ENCODE results near the gene PGLYRP4. TPM values are rescaled to one million over a fixed set of nuclear protein-coding genes. Genes with fewer than 3 reads are reported as not detected.
"Not testable (repeated sequence)": the region's sequence is repeated elsewhere in the genome, so short reads cannot be mapped to it uniquely, and the experiment has no call there.

Gene PGLYRP4
- total RNA-seq, 1 experiment from 2014 or later = not detected

GRCh38 chr1:153324912-153325311 lies 23.7 kb downstream of the PGLYRP4 start:
- Histone ChIP-seq H3K27me3 (ENCODE audit: control insufficient read depth, insufficient read depth, low read length) (peaks cover 3% of the 10 kb centered on the region), H3K36me3 (ENCODE audit: control insufficient read depth, insufficient read depth, low read length) (no peaks in the 10 kb centered on the region), H3K9me3 (ENCODE audit: control insufficient read depth, insufficient read depth, low read depth, low read length) (peaks cover 3% of the 10 kb centered on the region), H3K4me1 (ENCODE audit: control insufficient read depth, insufficient read depth, low read length) (no peaks in the 10 kb centered on the region), H3K27ac (ENCODE audit: low read length) (no peak overlapping the region), H3K4me3 (ENCODE audit: low read depth in 2 of 2, low read length in 2 of 2) (no peak overlapping the region)
- DNase-seq (ENCODE audit: low read depth, low spot score) = no peak
- TF ChIP-seq TCF7L2 (IDR thresholded peaks at IDR 0.05; ENCODE audit: low read depth, low read length) = no peak
- TF ChIP-seq SIN3A (IDR thresholded peaks at IDR 0.05; ENCODE audit: borderline replicate concordance, insufficient read depth, low read depth, low read length) = no peak
- TF ChIP-seq POLR2AphosphoS5 (IDR thresholded peaks at IDR 0.05; ENCODE audit: low read depth, low read length) = no peak
- TF ChIP-seq CTCF (IDR thresholded peaks at IDR 0.05) = no peak
- no peak for TF ChIP-seq REST (IDR thresholded peaks at IDR 0.05; ENCODE audit: insufficient read depth in 1 of 2, low read depth in 2 of 2, low read length in 1 of 2)
- in situ Hi-C loops (cut with HindIII; ENCODE audit: low pct_unique_long_range_greater_than_20kb, low sequenced_read_pairs) (no loop called here), intact Hi-C loops (cut with micrococcal nuclease; ENCODE audit: unreplicated experiment) (no loop called here)
- no TSS peak for BruUV-seq (replicated peaks)
- POLR2A ChIA-PET = no interaction called here
- no peak for ATAC-seq
- CTCF ChIA-PET = no interaction called here

- ATAC-seq = no peak
- H3K4me3 ChIP-seq (ENCODE audit: low read depth in 2 of 2, low read length in 2 of 2) = no peak overlapping the region
- peaks cover 3% of the 10 kb centered on the region; the same call in 1 of the 2 replicates for H3K9me3 ChIP-seq (ENCODE audit: control insufficient read depth, insufficient read depth, low read depth, low read length)
- H3K27ac ChIP-seq (ENCODE audit: low read length) = no peak overlapping the region
- no peaks in the 10 kb centered on the region; the same call in 1 of the 2 replicates for H3K27me3 ChIP-seq (ENCODE audit: control insufficient read depth, insufficient read depth, low read length)
- no peaks in the 10 kb centered on the region for H3K4me1 ChIP-seq (ENCODE audit: control insufficient read depth, insufficient read depth, low read length)
- no TSS peak for BruUV-seq (replicated peaks)
- POLR2A ChIA-PET = no interaction called here
- CTCF ChIA-PET = no interaction called here
- intact Hi-C loops (cut with micrococcal nuclease; ENCODE audit: unreplicated experiment) = no loop called here
- DNase-seq (ENCODE audit: low read depth, low spot score) = no peak
- in situ Hi-C loops (cut with HindIII; ENCODE audit: low pct_unique_long_range_greater_than_20kb, low sequenced_read_pairs) = no loop called here
- no peaks in the 10 kb centered on the region for H3K36me3 ChIP-seq (ENCODE audit: control insufficient read depth, insufficient read depth, low read length)
- no peak for TF ChIP-seq SIN3A (IDR thresholded peaks at IDR 0.05; ENCODE audit: borderline replicate concordance, insufficient read depth, low read depth, low read length)
- no peak for TF ChIP-seq CTCF (IDR thresholded peaks at IDR 0.05)
- TF ChIP-seq POLR2AphosphoS5 (IDR thresholded peaks at IDR 0.05; ENCODE audit: low read depth, low read length) = no peak
- TF ChIP-seq REST (IDR thresholded peaks at IDR 0.05; ENCODE audit: insufficient read depth in 1 of 2, low read depth in 2 of 2, low read length in 1 of 2) = no peak
- TF ChIP-seq TCF7L2 (IDR thresholded peaks at IDR 0.05; ENCODE audit: low read depth, low read length) = no peak
Measured at GRCh38 chr1:153322568-153322967, 26.1 kb downstream of the PGLYRP4 start.

- H3K4me1 ChIP-seq (ENCODE audit: control insufficient read depth, insufficient read depth, low read length); H3K4me3 ChIP-seq (ENCODE audit: low read depth in 2 of 2, low read length in 2 of 2); in situ Hi-C loops (cut with HindIII; ENCODE audit: low pct_unique_long_range_greater_than_20kb, low sequenced_read_pairs); H3K9me3 ChIP-seq (ENCODE audit: control insufficient read depth, insufficient read depth, low read depth, low read length); H3K36me3 ChIP-seq (ENCODE audit: control insufficient read depth, insufficient read depth, low read length); DNase-seq (ENCODE audit: low read depth, low spot score); POLR2A ChIA-PET; intact Hi-C loops (cut with micrococcal nuclease; ENCODE audit: unreplicated experiment); BruUV-seq (replicated peaks); H3K27me3 ChIP-seq (ENCODE audit: control insufficient read depth, insufficient read depth, low read length); H3K27ac ChIP-seq (ENCODE audit: low read length); CTCF ChIA-PET; ATAC-seq: not testable (repeated sequence)
Measured at GRCh38 chr1:153318145-153318544, 30.5 kb downstream of the PGLYRP4 start.

- intact Hi-C loops (cut with micrococcal nuclease; ENCODE audit: unreplicated experiment); H3K9me3 ChIP-seq (ENCODE audit: control insufficient read depth, insufficient read depth, low read depth, low read length); H3K4me1 ChIP-seq (ENCODE audit: control insufficient read depth, insufficient read depth, low read length); BruUV-seq (replicated peaks); POLR2A ChIA-PET; H3K36me3 ChIP-seq (ENCODE audit: control insufficient read depth, insufficient read depth, low read length); H3K27me3 ChIP-seq (ENCODE audit: control insufficient read depth, insufficient read depth, low read length); ATAC-seq; in situ Hi-C loops (cut with HindIII; ENCODE audit: low pct_unique_long_range_greater_than_20kb, low sequenced_read_pairs); CTCF ChIA-PET; DNase-seq (ENCODE audit: low read depth, low spot score); H3K4me3 ChIP-seq (ENCODE audit: low read depth in 2 of 2, low read length in 2 of 2); H3K27ac ChIP-seq (ENCODE audit: low read length): not testable (repeated sequence)
Measured at GRCh38 chr1:153316013-153316412, 32.6 kb downstream of the PGLYRP4 start.

Data from Panc1 (cell line).